Tibial nerve (tissue), 4 donors: ENCODE results near the gene HMGCLL1.

ENCODE experiments used
- CTCF ChIP-seq, 5 experiments: fragments of 200-600 bp in 3 of 5; fragments of 450-650 bp in 2 of 5; sonication (generic) in 3 of 5; IDR thresholded peaks; one replicate each; pipeline ENCODE4 v1.5.1; 2016 to 2019; ENCODE audit warnings: antibody characterized with exemption in 5 of 5, mild to moderate bottlenecking in 3 of 5, moderate library complexity in 2 of 5
- EP300 ChIP-seq, 2 donors: sonication (generic); formaldehyde crosslinking; IDR thresholded peaks; one replicate each; pipeline ENCODE4 v1.6.1; 2017; ENCODE audit warnings: antibody characterized with exemption in 2 of 2, mild to moderate bottlenecking in 1 of 2

- no peak for TF ChIP-seq CTCF (IDR thresholded peaks at IDR 0.05)
- TF ChIP-seq EP300 (IDR thresholded peaks at IDR 0.05), result no peak
These were observed 11.4 kb downstream of the HMGCLL1 start for GRCh38 chr6:55567558-55567957.
